Stimulated activated CD8-positive, alpha-beta memory T cell treated with anti-CD3 and anti-CD28 coated beads, Interleukin-2, amount 100 ng/mL, for 48 hours (primary cell): ENCODE data around the gene SYTL5.

ENCODE experiments used
- DNase-seq, 2 donors: peaks; one replicate each; pipeline ENCODE4 v3.0.0-alpha.2; 2020; ENCODE audit warnings: low read depth in 2 of 2

The SYTL5 gene

DNA sequence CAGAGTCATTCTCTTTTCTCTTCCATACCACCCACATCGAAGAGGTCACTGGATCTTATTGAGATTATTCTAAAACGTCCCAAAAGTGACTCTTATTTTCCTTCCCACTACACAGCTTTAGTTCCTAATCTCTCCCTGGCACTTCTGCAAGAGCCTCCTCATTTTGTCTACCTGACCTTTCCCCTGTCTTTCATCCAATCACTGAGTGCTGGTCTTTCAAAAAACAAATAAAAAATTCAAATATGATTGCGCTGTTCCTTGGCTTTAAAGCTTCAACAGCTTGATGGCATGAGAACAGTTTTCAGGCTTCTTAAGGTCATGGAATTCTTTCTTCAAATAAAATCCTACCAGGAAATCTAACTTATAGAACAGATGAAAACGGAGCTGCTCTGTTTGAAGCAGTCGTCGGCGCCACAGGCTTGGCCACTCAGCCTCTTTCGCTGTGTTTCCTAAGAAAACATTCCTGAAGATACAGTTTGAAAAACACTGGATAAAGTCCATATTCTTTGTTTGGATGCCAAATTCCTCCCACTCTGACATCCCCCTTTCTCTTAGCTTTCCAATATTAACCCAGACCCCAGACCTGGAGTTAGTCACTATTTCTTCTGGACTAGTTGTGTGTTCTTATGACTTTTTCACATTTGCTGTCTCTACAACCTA is 12.5 kb downstream of the SYTL5 start:
- DNase-seq: no peak

DNA sequence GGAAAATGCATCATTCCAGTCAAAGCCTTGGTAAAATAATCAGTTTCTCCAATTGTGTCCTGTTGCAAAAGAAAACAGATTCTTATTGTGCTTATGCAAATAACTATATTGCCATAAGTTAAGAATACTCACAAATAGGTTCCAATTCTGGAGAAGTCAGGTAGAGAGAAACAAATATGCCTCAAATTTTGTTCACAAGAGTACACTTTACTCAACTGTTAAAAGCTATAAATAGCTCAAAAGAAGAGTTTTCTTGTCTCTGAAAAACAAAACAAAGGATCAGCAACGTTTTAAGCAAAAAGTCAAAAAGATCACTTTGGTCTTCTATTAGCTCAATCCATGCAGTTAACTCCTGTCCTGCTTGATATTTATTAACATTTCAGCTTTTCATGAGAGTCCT is 21.9 kb downstream of the SYTL5 start:
- DNase-seq: no peak

DNA sequence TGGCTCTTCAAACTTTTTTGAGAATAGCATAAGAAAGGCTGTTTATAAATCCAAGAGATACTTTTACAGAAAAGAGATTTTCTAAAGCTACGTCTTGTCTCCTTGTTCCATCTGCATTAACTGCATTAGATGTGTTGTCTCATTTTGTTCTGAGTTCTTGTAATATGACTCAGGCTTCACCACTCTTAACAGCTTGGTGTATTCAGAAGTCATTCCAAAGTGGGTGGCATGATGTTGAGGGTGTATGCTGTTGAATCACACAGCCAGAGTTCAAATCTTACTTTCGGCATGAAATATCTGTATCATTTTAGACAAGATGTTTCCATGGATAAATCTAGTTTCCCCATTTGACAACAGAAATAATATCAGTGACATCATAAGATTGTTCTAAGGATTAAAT is 30.1 kb downstream of the SYTL5 start:
- no peak for DNase-seq

DNA sequence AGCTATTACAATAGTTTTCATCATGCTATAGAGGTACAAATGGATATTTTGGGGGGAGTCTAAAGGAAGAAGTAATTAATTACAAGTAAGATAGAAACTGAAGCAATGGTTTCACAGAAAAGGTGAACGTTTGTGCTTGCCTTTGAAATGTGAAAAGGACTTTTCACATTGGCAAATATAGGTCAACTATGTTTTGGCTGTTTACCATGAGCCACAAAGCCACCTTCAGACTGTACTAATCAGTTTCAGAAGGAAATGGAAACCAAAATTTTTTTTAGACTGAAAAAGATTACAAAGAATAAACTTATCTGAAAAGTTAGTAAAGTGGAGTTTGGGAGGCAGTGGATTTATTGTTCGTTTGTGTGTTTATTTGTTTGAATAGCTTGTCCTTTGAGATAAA is 32.1 kb downstream of the SYTL5 start:
- no peak for DNase-seq

DNA sequence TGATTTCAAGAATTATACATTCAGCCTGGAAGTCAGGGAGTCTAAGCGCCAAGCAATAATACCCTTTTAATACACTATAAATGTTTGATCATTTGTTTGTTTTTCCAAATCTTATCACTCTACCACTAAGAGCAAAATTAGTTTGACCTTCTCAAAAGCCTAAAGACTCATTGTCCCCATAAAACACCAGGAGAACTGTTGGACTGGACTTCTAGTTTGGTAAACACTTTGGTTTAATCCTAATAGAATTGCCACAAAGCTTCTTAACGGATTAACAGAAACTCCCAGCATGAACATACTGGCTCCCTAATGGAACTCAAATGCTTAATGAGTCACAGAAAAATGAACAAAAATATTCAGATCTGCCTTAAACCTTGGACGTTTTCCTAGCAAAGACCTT is 34.9 kb downstream of the SYTL5 start:
- no peak for DNase-seq

DNA sequence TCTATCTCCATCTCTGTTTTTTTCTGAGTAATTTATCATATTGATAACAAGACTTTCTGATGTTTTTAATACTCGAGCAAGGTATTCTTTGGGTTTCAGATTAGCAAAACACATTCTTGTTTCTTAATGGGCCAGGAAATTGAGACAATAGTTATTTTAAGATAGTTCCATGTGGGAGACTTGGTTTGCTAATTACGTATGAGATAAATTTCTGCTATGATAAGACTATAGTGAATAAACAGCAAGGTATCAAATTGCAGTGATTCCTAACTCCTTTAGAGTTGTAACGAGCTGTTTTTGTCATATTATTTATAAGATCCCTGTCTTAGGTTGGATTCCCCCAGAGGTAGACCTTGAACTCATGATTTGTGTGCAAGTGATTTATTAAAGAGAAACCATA is 38.3 kb downstream of the SYTL5 start:
- DNase-seq: no peak

DNA sequence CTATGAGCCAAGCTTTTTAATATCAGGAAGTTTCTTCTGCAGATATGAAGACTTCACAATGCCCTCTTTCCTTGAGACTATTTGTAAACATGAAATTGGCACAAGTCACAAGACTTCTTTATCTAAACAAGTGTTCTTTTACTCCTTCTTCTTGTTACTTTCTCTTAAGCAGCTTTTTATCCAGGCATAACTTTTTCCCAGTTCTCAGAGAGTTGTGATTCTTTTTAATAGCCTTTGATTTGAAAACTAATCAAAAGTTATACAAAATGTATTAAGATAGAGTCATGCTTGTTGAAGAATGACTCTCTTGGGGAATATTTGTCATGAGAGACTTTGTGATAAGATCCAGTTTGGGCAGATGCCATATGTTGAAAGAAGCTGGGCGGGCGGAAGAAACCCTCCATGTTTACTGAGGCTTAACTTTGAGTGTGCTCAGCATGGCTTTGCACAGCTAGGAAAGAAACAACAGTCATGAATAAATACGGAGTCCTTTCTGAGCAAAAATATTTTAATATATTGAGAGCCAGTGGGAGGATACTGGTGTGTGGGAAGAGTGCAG is 39.3 kb downstream of the SYTL5 start:
- no peak for DNase-seq

DNA sequence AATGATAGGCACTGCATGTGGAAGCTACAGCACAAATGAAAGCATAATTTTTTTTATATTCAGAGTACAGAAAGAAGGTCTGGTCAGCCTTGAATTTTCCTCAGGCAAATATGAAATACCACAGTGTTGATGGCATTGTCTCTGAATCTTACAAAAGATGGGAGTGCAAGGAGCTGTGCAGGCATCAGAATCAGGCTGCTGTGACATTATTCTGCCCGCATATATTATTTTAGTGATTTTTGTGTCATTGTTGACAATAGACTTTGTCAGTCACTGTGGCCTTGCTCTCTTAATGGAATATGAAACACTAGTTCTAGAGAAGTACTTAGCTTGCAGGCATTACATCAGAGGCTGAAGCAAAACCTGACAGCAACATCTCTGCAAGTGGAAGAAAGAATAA is 42.5 kb downstream of the SYTL5 start:
- DNase-seq: no peak

DNA sequence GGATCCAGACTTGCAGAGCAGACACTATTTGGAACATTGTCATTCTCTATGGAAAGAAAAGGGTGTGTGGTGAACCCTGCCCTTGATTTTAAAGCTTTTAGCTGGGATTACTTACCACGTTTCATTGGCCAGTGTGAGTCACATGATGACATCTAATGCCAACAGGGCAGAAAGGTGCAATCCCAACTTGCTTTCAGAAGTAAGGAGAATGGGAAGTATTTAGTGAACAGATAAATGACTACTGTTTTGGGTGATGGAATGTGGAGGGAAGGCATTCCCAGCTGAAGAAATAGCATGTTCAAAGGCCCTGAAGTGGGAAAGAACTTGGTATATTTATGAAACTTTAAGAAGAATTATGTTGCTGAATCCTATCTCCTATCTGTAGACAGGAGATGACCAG is 44.5 kb downstream of the SYTL5 start:
- no peak for DNase-seq

DNA sequence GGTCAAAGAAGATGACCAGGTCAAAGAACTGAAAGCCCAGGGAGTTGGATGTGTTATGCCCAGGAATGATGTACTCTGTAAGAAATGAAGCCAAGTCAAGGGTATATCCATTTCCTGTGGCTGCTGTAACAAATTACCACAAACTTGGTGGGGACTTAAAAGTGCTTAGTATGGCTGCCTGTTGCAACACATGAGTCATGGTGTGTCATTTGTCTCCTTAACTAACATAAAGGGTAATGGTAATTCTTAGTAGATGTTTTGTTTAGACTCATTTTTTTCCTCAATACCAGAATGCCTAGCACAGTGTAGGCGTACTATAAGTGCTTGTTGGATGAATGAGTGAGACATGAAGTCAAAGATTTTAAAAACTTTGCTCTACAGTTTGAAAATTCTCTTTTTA is 45.7 kb downstream of the SYTL5 start:
- DNase-seq: no peak

DNA sequence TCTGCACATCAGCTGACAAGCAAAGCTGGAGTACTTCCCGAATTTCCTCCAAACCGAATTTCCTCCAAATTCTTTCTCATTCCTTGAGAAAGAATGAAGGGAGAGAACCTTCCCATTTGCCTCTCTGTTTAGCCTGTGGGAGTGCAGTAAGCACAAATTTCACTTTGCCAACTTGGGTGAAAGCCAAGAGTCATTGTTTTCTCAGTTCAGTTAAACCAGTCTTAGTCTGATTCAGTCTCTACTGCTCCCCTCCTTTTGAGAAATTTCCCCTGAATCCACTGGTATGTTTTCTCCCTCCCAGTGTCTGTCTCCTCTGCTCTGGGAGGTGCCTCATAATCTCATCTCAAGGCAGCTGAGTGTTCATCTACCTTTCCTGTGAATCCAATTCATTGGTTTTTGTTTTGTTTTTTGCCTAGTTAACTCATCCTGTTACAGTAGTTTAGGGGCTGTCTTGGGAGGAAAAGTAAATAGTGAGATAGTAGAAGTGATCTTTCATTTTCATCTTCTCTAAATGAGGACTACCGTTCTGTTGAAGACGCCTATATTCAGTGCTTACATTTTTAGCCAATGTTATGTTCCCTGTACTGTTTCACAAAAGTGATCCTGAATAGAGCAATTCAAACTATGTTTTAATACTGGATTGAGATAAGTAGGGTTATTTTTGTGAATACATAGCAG is 49.0 kb downstream of the SYTL5 start:
- DNase-seq: no peak

DNA sequence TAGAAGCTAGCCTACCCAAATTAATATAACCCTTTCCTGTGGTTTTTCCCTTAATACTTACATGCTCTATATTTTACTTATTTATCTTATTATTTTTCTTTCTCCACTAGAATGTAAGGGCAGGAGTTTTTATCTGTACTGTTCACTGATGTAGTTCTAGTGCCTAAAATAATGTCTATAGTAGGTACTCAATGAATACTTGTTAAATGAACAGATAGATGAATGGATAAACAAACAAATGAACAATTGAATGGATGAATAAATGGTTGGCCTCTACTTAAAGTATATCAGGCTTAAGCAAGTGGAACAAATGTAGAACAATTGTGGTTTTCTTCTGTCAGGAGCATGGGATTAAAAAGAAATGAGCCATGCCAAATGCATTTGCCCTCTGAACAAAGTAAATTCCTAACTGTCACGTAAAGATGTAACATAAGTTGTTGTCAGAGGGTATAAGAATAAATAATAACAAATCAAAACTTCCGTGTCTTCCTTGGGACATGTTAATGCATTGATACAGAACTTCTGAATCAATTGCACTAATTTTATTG is 54.1 kb downstream of the SYTL5 start:
- DNase-seq: no peak

DNA sequence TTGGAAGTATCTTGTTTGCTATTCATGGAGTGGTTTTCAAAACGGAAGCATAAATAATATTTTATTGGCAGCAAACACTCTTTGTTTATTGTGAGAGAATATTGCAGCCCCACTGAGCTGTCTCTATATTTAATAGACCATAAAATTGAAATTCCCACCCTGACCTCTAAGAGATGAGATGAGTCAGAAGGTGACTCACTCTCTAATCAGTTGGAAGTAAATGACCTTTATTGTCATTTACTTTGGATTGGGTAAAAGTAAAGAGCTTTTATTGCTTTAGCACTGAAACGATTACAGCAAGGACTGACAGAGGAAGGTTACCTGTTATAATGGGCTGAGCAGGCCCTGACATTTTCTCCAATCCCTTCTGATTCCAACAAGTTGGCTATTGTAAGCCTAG is 55.0 kb downstream of the SYTL5 start:
- no peak for DNase-seq

DNA sequence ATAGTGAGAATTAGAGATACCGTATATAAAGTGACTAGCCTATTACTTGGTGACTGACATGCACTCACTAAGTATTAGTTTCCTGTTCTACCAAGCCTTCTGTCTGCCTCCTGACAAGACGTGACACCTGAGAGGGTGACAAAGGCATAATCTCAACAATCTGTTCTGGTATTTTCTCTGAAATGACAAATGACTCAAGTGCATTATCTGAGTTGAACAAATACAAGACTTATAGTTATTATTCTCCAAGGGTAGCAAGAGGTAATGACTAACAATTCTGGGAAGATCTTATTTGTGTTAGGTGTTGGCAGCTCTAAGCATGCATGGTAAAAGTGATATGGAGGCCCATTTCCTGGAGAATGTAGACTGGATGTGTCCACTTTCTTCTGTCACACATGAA is 60.6 kb downstream of the SYTL5 start:
- DNase-seq: no peak

DNA sequence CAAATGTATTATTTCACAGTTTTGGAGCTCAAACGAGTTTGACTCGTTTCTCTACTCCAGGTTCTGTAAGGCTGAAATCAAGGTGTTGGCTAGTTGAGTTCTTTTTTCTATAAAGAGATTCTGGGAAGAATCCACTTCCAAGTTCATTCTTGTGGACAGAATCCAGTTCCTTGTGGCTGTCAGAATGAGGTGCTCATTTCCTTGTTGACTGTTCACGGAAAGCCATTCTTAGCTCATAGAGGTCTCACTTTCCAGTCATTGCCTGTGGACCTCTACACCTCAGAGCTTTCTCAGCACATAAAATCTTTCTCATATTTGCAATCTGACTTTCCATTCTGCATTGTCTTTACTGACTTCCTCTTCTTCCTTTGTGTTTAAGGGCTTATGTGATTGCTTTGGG is 62.9 kb downstream of the SYTL5 start:
- no peak for DNase-seq

DNA sequence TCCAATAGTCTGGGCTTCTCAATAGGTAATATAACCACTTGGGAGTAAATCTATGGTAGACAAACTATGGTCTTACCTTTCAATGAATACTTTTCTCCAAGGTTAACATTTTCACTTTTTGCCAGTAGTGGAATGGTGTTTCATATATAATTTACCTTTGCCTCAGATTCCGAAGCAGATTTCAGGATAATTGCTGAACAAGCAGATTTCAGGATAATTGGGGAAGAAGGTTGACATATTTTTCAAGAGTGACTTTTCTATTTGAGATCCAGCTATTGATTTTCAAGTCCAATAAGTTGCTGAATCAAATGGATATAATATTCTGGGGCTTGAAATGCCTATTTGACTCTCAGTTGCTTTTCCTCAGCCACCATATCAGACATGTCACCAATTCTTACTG is 63.6 kb downstream of the SYTL5 start:
- DNase-seq: no peak

DNA sequence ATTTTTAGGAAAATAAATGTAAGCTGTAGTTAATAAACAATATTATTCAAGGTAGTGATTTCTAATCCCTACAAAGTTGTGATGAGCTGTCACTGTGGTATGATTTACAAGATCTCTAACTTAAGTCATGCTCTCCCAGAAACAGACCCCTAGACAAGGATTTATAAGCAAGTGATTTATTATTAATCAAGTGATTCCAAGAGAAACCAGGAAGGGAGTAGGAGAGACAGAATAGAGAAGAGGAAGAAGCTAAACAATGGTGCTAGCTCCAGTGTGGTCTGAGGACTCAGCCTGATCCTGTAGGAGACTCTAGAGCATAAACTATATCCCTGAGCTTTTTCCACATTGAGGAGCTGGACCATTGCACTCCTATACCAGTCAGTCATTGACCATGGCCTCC is 73.1 kb downstream of the SYTL5 start:
- no peak for DNase-seq

DNA sequence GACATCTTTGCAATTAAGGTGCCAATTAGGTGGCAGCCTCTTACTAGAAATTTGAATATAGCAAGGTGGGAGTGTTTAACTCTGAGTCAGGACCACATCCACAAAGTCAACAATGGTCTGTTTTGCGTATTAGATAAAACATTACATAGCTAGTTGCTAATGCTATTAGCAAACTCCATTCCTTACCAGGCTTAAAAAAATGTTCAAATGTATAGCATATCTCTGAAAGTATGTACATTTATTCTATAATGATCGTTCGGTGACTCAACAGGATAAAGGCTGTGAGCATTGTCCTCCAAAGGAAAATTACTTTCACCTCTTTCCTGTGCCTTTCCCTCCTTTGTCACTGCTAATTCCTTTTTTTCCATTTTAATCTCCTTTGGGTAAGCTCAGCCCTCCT is 74.5 kb downstream of the SYTL5 start:
- DNase-seq: no peak

DNA sequence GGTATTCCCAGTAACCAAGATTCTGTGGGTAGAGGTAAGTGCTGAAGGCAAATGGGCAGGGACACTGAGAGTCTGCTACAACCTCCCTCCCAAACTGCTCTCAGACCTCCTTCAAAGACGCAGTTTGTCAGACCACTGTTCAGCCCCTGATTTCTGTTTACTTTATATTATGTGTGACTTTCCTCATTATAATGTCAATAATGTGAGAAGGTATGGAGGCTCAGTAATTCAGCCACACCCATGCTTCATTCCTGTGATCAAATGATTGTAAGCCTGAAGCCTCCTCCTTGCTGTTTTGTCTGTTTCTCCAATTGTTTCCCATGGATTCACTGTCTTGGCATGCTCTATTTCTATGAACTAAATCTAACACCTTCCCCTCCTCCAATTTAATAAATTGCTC is 75.6 kb downstream of the SYTL5 start:
- DNase-seq: no peak

DNA sequence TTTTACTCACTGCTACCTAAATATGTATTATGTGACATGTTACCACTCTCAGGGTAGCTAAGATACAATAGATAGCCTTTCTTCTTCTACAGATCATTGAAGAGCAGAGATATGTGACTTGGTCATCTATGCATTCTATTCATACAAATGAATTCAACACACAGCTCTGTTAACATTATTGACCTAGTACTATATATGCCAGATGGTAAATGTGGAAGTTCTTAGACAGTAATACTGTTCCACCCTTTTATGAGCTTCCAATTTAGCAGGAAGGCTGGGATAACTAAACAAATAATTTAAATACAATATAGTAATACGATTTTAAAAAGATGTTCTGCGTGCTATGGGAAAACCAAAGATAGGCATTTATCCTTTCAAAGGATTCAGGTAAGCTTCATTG is 76.0 kb downstream of the SYTL5 start:
- no peak for DNase-seq

DNA sequence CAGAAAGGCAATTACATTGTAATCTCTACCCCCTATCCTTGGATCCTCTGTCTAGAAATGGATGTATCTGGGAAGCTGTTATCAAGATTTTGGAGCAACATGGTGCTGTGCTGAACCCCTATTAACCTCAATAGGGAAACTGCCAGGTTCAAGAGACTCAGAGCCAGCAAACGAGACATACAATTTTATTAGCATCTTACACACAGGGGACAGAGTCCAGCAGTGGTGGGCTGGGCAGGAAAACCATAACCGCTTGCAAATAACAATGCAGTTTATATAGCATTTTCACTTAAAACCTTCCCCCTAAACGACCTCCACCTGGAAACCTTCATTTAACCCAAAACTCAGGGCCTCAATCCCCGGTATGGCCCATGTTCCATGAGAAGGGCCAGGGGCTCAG is 79.5 kb downstream of the SYTL5 start:
- DNase-seq: no peak

DNA sequence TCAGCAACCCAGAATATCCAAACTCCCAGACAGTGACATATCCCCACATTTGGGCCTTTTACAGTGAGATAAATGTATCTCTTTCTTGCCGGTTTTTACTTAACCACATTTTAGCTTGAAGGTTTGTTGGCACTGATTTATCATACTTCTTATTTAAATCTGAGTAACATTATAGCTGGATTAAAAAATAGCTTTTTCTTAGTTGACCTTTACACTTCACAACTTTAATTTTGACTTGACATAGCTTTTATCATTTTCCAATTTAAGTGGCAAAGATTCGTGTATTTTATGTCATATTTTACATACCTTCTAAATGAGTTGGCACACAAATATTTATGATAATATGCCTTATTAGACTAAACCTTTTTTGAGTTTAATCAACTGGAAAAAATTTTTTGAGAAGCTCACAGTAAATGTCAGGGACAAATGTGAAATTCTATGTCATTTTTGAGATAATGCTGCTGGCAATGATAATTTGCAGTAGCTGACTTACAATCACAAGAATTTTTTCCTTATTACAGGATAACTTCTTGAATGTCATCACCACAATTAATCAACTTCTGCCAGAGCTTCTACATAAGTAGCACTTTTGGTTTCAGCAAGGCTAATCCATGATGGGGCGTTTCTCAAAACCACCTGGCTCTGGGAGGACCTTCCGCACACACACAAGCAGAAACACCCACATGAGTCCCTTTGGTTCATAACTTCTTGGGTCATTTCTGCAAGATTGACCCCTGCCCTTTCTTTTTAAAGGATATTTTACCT is 80.3 kb downstream of the SYTL5 start:
- no peak for DNase-seq

DNA sequence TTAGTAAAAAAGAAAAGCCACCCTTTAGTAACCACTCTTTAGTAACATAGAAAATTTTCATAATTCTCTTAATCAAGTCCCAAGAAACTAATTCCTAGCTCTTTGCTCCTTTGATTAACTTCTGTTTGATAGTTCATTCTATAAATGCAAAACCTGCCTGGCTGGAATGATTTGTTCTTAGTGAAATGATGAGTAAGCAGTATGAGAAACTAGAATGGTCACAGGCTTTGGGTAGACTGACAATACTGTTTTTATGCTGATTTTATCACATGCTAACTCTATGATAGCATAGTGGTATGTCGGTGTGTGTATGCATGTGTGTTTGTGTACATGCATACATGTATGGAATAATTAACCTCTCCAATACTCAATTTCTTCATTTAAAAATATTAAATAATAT is 81.2 kb downstream of the SYTL5 start:
- no peak for DNase-seq
